GF-D8 (cell line): Measurements from ENCODE around the gene KLK8.
"Not testable (repeated sequence)": the region's sequence is repeated elsewhere in the genome, so short reads cannot be mapped to it uniquely, and the experiment has no call there.

Experiments
- DNase-seq: peaks from one replicate; lab custom pipeline; 2025; lab: John Stamatoyannopoulos, UW

KLK8 gene

DNA sequence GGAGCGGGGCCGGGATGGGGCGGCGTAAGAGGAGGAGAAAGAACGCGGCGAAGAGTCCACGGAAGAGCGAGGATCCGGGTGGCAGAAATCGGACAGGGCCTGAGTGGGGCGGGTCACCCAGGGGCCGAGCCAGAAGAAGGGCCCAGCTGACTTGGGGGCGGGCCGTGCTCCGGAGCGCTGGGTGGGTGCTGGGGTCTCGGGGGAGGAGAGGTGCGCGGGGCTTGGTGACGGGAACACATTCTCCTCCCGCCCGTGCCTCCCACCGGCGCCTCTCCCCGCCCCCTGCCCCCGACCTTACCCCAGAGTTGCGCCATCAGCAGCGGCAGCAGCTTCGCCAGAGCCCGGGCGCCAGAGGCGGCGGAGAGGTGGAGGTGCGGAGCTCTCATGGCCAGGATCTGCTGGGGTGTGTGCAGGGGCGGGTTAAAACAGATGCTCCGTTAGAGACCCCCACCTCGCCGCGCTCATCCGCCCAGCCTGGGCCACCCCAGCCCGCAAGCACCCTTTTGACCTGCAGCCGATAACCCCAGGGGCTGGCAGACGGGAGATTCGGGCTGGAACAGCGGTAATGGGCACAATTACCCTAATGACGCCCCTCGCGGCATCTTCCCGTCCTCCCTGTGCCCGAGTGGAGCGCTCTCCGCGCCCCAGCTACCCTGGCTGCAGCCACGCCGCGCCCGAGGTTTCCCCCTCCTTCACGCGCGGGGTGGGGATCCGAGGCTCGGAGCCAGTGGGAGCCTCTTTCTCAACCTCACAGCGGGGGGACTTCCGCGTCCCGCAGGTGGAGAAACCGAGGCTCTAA lies 17.5 kb upstream of the KLK8 start:
- no peak for DNase-seq

DNA sequence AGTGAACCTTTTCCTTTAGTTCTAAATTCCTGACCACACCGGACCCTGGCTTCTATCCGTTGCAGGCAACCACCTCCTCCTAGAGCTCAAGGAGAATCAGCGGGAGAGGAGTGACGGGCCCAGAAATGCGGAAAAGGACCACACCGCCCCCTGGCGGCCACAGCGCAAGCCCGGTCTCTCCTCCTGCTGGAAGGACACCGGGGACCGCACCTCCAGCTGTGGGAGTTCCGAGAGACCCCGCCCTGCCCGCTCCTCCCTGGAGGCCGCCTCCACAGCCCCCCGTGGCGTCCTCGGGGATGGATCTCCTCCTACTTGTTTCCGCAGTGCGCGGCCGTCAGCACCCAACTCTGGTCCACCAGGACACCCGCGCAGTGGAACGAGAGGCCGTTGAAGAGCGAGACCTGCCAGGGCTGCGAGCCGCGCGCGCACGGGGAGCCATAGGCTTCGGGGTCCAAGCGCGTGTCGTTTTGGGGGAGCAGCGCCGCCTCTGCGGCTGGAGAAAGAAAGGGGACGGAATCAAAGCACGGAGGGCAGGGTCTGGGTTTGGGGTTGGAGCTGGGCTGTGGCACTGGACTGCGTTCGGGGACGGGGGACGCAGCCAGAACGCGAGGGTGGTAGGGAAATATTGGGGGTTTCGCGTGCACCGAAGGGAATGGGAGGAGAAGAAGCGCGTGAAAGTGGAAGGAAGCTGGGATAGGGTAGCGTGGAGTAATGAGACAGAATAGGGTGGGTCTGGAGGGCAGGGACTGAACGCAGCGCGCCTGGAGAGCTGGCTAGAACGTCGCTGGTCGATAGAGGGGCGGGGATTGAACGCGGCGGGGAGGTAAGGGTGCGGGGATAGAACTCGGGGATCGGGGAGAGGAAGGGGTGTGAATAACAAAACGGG lies 15.6 kb upstream of the KLK8 start:
- no peak for DNase-seq

DNA sequence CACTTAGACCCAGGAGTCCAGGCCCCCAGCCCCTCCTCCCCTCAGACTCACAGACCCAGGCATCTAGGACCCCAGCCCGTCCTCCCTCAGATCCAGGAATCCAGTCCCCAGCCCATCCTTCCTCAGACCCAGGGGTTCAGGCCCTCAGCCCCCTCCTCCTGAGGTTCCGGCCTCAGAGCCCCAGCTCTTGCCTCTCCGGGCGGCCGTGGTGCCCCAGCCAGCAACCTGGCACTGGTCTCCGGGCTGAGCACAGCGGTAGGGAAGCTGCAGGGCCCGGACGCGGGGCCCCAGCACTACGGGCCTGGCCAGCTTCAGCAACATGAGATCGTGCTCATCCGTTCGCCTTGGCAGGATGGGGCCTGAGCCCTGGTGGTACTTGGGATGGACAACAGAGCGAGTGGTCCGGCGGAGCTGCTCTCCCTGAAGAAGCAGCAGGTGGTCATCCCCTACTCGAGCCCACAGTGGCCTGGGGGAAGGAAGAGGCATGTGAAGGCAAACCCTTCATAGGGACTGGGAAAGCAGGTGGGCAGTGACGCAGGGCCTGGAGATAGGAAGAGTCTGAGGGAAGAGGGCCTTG lies 14.4 kb upstream of the KLK8 start:
- DNase-seq = no peak

GRCh38 chr19:51014242-51014641 lies 12.8 kb upstream of the KLK8 start:
- no peak for DNase-seq

DNA sequence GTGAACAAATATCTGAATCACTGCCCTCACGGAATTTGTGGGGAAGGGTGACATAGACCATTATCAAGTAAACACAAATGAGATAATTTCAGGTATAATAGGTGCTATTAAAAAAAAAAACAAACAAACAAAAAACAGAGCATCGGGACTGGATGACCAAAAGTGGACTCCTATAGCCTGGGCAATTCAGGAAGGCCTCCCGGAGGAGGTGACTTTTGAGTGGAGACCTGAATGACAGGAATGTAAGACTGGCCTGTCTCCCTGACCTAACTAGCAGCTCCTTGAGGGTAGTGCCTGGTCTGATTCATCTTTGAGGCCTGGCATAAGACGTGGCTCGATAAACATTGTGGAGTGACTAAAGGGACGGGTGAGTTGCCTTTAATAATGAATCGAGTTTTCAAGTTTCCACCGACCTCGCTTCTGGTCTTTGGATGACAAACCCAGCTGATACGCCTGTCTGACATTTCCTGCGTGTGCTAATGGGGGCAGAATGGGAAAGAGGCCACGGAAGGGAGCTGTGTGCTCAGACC lies 11.3 kb upstream of the KLK8 start:
- DNase-seq = no peak

DNA sequence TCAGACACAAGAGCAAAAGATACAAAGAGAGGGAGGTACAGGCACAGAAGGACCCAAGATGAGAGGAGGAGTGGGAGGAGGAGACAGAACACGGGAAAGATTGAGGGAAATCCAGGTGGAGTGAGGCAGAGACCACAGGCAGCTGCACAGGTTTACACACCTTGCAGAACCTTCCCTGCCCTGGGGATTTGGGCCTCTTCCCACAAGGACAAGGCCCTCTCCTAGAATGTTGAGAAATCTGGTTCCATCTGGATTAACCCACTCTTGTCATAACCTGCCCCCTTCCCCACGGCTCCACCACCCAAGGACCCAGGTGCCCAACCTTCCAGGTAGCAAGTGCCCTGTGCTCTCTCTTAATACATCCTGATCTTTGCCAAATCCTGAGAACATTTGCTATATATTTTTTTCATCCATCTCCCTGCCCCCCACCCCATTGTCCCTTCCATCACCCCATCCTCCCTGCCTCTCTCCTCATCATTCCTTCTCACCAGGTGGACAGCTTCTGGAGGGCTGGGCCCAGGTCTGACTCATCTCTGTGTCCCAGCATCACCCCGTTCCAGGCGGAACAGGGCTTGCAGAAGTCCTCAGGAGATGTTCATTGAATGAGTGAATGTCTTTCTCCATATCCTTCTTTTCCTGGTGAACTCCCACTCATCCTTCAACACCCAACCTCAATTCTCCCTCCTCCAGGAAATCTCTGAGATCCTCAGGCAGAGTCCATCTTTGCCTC lies 8.8 kb upstream of the KLK8 start:
- DNase-seq = no peak

DNA sequence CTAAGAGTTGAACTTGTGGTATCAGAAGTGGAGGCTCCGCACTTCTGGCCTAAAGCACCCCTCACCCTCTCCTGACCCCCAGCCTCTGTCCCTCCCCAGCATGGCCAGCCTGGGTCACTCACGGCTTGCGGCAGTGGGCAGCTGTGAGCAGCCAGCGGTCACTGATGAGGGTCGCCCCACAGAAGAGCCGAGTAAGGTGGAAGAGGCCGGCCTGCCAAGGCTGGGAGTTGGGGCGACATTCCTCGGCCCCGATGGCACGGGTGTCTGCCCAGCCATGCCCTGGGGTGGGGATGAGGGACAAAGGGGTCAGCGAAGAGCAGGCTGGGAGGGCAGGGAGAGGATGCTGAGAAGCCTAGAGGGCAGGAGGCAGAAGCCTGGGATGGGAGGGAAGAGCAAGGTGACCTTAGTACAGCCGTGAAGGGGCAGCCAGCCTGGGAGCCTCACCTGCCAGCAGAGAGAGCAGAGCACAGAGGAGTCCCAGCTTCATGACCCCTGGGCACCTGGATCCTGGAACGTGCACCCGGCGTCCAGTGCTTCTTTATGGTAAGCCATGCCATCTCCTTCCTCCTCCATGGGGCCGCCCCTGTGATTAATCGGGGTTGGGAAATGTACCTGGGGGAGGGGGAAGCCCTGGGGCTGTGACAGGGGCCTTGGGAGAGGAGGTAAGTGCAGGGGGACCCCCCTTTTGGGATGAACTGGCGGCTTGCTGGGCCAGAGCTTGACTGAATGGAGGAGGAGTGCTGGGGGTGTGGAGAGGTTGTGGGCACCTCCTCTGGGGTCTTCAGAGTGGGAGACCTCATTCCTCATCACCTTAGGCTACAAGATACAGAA lies 7.9 kb upstream of the KLK8 start:
- DNase-seq = no peak

- no peak for DNase-seq
Observed at GRCh38 chr19:51007488-51007887, 6.1 kb upstream of the KLK8 start.

DNA sequence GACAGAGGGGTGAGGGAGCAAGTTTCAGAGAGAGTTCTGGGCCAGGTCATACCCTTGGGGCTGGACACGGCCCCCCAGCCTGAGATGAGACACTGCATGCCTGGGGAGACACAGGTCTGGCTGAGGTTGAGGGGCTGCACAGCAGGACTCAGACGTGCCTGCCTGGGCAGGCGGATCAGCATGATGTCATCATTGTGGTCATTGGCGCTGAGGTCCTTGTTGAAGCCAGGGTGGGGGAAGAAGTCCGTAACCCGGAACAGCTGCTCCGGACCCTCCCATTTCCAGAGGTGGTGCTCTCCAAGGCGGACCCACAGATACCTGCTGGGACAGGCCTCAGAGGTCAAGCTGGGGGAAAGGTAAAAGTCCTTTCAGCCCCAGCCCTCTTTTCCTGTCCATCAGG lies 5.0 kb upstream of the KLK8 start:
- no peak for DNase-seq

DNA sequence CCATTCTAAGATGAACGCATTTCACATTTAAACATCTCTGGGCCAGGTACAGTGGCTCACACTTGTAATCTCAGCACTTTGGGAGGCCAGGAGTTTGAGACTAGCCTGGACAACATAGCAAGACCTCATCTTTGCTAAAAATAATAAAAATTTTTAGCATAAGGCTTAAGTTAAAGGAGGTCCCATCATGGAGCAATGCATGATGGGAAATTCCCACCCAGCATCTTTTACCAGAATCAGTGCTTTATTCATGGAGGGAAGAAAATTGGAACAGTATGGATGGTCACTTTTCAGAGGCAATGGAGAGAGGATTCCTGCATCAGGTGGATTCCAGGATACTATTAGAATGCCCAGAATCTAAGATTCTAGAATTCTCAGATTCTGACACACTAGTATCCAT lies 3.8 kb upstream of the KLK8 start:
- DNase-seq = no peak

DNA sequence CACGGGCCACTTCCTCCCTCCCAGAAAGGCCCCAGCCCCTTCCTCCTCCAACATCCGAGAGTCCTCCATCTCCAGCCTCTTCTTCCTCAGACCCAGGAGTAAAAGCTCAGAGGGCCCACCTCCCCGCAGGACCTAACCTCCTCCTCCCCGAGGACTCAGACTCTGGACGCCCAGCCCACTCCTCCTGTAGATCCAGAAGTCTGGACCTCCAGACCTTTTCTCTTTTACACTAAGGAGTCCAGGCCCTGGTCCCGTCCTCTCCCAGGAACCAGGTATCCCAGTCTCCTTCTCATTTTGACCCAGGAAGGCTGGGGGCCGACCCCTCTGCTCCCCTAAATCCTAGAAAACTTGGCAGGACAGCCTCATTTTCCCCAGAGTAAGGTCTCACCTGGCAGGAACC lies 1.9 kb upstream of the KLK8 start:
- no peak for DNase-seq

DNA sequence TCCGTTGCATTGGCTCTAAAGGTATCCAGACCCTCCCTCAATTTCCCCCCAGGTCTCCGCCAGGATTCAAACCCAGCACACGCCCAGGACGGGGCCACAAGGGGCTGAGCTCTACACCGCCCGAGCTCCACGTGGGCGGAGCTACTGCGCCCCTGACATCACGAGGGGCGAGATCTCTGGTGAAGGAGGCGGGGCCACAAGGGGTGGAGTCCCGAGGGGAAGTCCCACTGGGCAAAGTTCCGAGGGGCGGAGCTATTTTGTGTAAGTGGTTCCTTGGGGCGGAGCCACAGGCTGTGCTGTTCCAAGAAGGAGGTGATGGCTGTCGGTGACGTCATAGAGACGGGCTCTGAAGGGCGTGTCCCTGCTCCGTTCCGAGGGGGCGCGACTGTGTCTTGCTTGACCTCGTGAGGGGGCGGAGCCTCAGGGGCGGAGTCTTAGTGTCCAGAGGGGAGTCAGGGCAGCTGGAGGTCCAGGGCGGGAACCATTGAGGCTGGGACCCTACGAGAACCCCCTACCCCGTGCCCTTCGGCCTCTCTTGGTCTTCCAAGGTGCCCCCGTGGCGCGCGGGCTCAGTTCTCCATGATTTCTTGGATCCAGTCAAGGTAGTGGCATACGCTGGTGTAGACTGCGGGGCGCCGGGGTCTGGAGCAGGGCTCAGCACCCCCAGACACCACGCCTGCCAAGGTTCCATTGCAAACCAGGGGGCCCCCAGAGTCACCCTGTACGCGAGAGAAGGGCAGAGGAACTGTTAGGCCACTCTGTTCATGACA lies 1.3 kb upstream of the KLK8 start:
- DNase-seq = no peak

- DNase-seq = no peak
Observed at GRCh38 chr19:51002089-51002532, 707 bp upstream of the KLK8 start.

DNA sequence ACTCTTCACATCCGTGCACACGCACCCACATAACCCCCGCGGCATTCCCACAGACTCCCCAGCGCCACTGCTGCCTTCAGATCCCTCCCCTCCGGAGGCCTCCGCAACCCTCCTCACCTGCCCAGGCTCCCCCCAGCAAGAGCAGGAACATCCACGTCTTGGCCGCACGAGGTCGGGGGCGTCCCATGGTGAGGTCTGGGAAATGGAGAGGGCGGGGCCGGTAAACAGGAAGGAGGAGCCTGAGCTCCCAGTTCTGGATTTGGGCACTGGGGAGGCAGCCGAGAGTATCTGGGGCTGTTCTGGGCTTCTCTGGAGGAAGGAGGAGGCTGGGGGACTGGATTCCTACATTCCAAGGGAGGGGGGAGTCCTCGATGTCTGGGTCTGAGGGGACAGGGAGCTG lies 423 bp downstream of the KLK8 start:
- DNase-seq = no peak

DNA sequence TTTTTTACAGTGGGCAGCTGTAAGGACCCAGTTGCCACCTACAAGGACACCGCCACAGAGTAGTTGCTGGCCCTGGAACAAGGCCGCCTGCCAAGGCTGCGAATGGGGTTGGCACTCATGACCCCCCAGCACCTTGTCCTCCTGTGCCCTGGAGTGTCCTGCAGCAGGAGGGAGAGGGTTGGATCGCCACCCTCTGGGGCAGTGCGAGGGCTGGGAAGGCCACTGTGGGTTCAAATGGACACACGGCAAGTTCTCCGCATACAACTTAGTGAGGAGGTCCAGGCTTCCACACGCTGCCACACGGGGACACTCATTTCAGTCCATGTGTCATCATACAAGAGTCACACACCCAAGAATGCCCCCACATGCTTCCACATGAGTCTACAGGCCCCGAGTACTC lies 978 bp downstream of the KLK8 start:
- no peak for DNase-seq

GRCh38 chr19:50998686-50999085 lies 2.7 kb downstream of the KLK8 start:
- DNase-seq = no peak

- no peak for DNase-seq
Observed at GRCh38 chr19:50998061-50998460, 3.3 kb downstream of the KLK8 start.

DNA sequence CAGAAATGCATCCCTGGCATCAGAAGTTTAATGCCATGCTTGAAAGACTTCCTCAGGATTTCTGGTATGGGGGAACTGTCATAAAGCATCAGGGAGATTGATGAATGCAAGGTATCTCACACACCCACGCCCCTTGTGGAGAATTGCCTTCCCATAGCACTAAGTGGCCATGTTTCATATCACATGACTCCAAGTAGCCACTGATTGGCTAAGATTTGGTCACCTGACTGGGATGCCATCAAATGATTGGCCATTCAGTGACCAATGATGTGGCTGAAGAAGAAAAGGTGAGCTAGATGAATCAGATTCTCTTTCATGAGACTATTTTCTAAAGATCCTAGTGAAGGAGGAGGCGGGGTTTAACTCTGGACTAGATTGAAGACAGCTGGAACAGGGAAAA lies 7.3 kb downstream of the KLK8 start:
- DNase-seq = no peak

DNA sequence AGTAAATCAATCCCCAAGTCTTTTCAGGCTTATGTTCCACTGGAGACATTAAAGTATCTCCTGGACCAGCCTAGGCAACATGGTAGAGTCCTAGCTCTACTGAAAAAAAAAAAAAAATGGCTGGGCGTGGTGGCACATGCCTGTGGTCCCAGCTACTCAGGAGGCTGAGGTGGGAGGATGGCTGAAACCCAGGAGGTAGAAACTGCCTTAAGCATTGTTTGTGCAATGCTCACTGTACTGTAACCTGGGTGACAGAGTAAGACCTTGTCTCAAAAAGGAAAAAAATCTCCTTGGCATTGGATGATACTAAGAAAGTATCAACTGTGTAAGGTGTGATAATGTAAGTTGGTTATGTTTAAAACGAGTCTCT lies 8.8 kb downstream of the KLK8 start:
- no peak for DNase-seq

- not testable (repeated sequence) for DNase-seq
Observed at GRCh38 chr19:50984416-50984815, 17.0 kb downstream of the KLK8 start.
